Transverse colon (tissue), 4 donors: ENCODE data around the gene ZNF414. TPM values are rescaled to one million over a fixed set of nuclear protein-coding genes. Genes with fewer than 3 reads are reported as not detected.

Source experiments
- DNase-seq: peaks from one replicate; pipeline ENCODE4 v3.0.0-alpha.2; 2019
- H3K27ac ChIP-seq, 4 donors: fragments of 200-600 bp; sonication (generic); 2 replicates each; pipeline ENCODE4 v1.5.1; 2016 to 2018; ENCODE audit warnings: inconsistent platforms in 4 of 4
- H3K27me3 ChIP-seq: fragments of 200-600 bp; sonication (generic); 2 replicates; pipeline ENCODE4 v1.5.1; 2017; ENCODE audit warnings: inconsistent platforms
- H3K36me3 ChIP-seq, 4 donors: fragments of 200-600 bp; sonication (generic); 2 replicates each; pipeline ENCODE4 v1.5.1; 2017 to 2019; ENCODE audit warnings: inconsistent platforms in 4 of 4
- H3K4me1 ChIP-seq, 4 donors: fragments of 200-600 bp; sonication (generic); 2 replicates each; pipeline ENCODE4 v1.5.1; 2017 to 2020; ENCODE audit warnings: inconsistent platforms in 4 of 4
- H3K4me3 ChIP-seq, 4 donors: fragments of 200-600 bp; sonication (generic); 1 replicate in 1 of 4; 2 replicates in 3 of 4; pipeline versions ENCODE4 v1.5.1 to v1.6.1; 2017 to 2019; ENCODE audit warnings: inconsistent platforms in 4 of 4
- H3K9me3 ChIP-seq, 2 donors: fragments of 200-600 bp; sonication (generic); 2 replicates each; pipeline ENCODE4 v1.5.1; 2017 to 2019; ENCODE audit warnings: inconsistent platforms in 2 of 2
- CTCF ChIP-seq, 5 experiments: fragments of 200-600 bp in 3 of 5; fragments of 450-650 bp in 2 of 5; sonication (generic) in 3 of 5; IDR thresholded peaks; 1 replicate in 2 of 5; 2 replicates in 3 of 5; pipeline ENCODE4 v1.5.1; 2016 to 2017; ENCODE audit warnings: antibody characterized with exemption in 5 of 5, inconsistent platforms in 3 of 5, mild to moderate bottlenecking in 2 of 5, moderate library complexity in 1 of 5
- EP300 ChIP-seq: sonication (generic); formaldehyde crosslinking; IDR thresholded peaks from one replicate; pipeline ENCODE4 v1.6.1; 2017; ENCODE audit warnings: antibody characterized with exemption, low read depth
- POLR2A ChIP-seq: fragments of 450-650 bp; IDR thresholded peaks from one replicate; pipeline ENCODE4 v1.6.1; 2016; ENCODE audit warnings: antibody characterized with exemption, mild to moderate bottlenecking, moderate library complexity
- POLR2AphosphoS5 ChIP-seq, 3 donors: sonication (generic); formaldehyde crosslinking; IDR thresholded peaks; one replicate each; pipeline ENCODE4 v1.6.1; 2016; ENCODE audit warnings: antibody characterized with exemption in 3 of 3
- WGBS, 2 donors: methylation state at CpG; one replicate each; pipeline ENCODE4 v1.1.5; 2018; ENCODE audit warnings: low coverage in 1 of 2; 5-methylcytosine and 5-hydroxymethylcytosine counted together
- in situ Hi-C, 4 donors: fragments of 200-750 bp; cut with MboI; loops; one replicate each; pipeline versions ENCODE4 v1.15.0 to v1.15.1; 2017; ENCODE audit warnings: low sequenced_read_pairs in 3 of 4, low pct_ligation_motif_present in 1 of 4, low pct_unique_long_range_greater_than_20kb in 1 of 4
- intact Hi-C: fragments of 100-400 bp; cut with DNase I; formaldehyde crosslinking; loops from one replicate; pipeline ENCODE4 v1.15.1; 2023; ENCODE audit warnings: low total_unique reads
- total RNA-seq, 4 donors: library from RNA; depleted of rRNA; stranded (reverse); fragments of >200 nt; gene quantifications; one replicate each; pipeline ENCODE4 v1.1.0, GENCODE V29; 2016

Gene ZNF414
- total RNA-seq, 4 donors from 2014 or later, result 7.8 to 13.8 (median 11.0) TPM

- in situ Hi-C loops, result no loop called here
- H3K27ac ChIP-seq, result no peak overlapping the region
- intact Hi-C loops, result no loop called here
- no peak overlapping the region for H3K4me3 ChIP-seq
- no peak for DNase-seq
- H3K36me3 ChIP-seq, result peaks cover 0 to 43% (median 18%) of the 10 kb centered on the region in 4 donors
- H3K27me3 ChIP-seq, result no peaks in the 10 kb centered on the region
- WGBS, 2 donors, result 67 to 69% methylated on average over 2 to 4 of the region's 4 CpGs
- peaks cover 0 to 7% (median 5%) of the 10 kb centered on the region in 4 donors for H3K4me1 ChIP-seq
- no peak for TF ChIP-seq CTCF (IDR thresholded peaks at IDR 0.05)
- TF ChIP-seq POLR2A, result no peak
- TF ChIP-seq EP300, result no peak
- TF ChIP-seq POLR2AphosphoS5 (IDR thresholded peaks at IDR 0.05), result no peak
- no peaks in the 10 kb centered on the region for H3K9me3 ChIP-seq
These were observed 36.1 kb downstream of the ZNF414 start for GRCh38 chr19:8477889-8478288.

- no peak overlapping the region for H3K4me3 ChIP-seq
- 72 to 94% methylated on average over 2 to 8 of the region's 8 CpGs for WGBS, 2 donors
- peaks cover 0 to 8% (median 5%) of the 10 kb centered on the region in 4 donors for H3K4me1 ChIP-seq
- no peak for TF ChIP-seq POLR2A
- TF ChIP-seq EP300, result no peak
- TF ChIP-seq CTCF (IDR thresholded peaks at IDR 0.05), result no peak
- TF ChIP-seq POLR2AphosphoS5 (IDR thresholded peaks at IDR 0.05), result no peak
- H3K9me3 ChIP-seq, result no peaks in the 10 kb centered on the region
- H3K27me3 ChIP-seq, result no peaks in the 10 kb centered on the region
- H3K36me3 ChIP-seq, result peaks cover 0 to 53% (median 23%) of the 10 kb centered on the region in 4 donors
- H3K27ac ChIP-seq, result no peak overlapping the region
- intact Hi-C loops, result no loop called here
- in situ Hi-C loops, result no loop called here
- no peak for DNase-seq
These were observed 37.4 kb downstream of the ZNF414 start for GRCh38 chr19:8476524-8476923.

DNA sequence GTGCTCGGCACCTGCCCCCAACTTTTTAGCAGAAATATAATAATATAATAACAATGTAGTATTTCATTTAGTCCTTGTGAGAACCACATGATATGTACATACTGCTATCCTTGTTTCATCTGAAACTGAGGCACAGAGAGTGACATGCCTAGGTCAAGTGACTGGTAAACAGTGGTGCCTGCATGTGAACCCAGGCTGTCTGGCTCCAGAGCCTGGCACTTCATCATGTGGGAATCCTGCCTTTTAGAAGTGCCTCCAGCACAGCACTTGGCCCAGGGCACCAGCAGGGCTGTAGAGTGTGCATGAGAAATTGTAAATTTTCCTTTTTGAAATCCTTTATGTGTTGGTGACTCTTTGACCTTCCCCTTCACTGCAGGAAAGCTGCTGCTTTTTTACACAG lies 39.0 kb downstream of the ZNF414 start:
- TF ChIP-seq POLR2AphosphoS5 (IDR thresholded peaks at IDR 0.05), result no peak
- no peak for TF ChIP-seq CTCF (IDR thresholded peaks at IDR 0.05)
- TF ChIP-seq EP300, result no peak
- no peak for TF ChIP-seq POLR2A
- DNase-seq, result no peak
- no peak overlapping the region for H3K27ac ChIP-seq
- WGBS, 2 donors, result 94% methylated on average over 1 of the region's 1 CpG; no CpG with 5 or more reads in 1 of the 2 donors
- peaks cover 0 to 64% (median 28%) of the 10 kb centered on the region in 4 donors for H3K36me3 ChIP-seq
- H3K9me3 ChIP-seq, result no peaks in the 10 kb centered on the region
- no peaks in the 10 kb centered on the region for H3K27me3 ChIP-seq
- H3K4me1 ChIP-seq, result peaks cover 0 to 4% (median 0%) of the 10 kb centered on the region in 4 donors
- H3K4me3 ChIP-seq, result no peak overlapping the region
- intact Hi-C loops, result no loop called here
- in situ Hi-C loops, result no loop called here

DNA sequence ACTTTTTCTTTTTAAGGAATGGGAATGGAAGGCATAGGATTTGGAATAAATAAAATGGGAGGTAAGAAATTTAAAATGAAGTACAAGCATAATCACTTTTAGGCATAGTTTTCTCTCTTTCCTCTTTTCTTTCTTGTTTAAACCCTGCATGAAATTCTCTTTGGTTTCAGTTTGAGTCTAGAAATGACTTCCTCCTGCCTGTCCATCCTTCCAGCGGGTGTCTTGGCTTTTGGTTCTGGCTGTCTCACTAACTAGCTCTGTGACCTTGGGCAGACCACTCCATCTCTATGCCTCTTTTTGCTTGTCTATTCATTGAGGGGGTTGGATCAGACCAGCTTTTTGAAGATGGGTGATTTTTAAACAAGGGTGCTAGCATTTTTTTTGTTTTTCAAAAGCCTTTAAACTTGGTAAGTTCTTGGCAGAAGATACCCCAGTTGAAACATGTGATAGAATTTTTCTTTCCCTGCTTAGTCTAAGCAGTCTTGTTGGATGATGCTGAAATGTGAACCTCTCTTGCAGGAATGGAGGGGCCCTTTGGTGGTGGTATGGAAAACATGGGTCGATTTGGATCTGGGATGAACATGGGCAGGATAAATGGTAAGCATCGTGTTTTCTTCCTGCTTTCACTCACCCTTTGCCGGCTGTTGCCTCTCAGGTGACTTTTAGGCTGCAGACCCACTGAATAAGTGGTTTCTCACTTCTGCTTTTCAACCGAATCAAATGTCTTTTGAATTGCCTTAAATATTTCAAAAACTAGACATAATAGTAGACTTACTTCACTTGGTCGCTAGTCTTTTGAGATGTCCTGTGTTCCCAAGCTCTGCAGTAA lies 40.1 kb downstream of the ZNF414 start:
- in situ Hi-C loops (no loop called here), intact Hi-C loops (no loop called here)
- H3K4me3 ChIP-seq, result no peak overlapping the region
- WGBS, 2 donors, result 68 to 75% methylated on average over 6 of the region's 6 CpGs
- DNase-seq, result no peak
- peaks cover 0 to 4% (median 0%) of the 10 kb centered on the region in 4 donors for H3K4me1 ChIP-seq
- H3K36me3 ChIP-seq, result peaks cover 0 to 70% (median 36%) of the 10 kb centered on the region in 4 donors
- H3K27ac ChIP-seq, result no peak overlapping the region
- no peaks in the 10 kb centered on the region for H3K9me3 ChIP-seq
- no peak for TF ChIP-seq POLR2A
- TF ChIP-seq CTCF (IDR thresholded peaks at IDR 0.05), result no peak
- TF ChIP-seq POLR2AphosphoS5 (IDR thresholded peaks at IDR 0.05), result no peak
- no peak for TF ChIP-seq EP300
- H3K27me3 ChIP-seq, result no peaks in the 10 kb centered on the region
